Measurements from ENCODE around the gene MIER2. TPM values are rescaled to one million over a fixed set of nuclear protein-coding genes. Genes with fewer than 3 reads are reported as not detected.

The MIER2 gene
- polyA plus RNA-seq, 3 donors, result 3.6 to 21.9 (median 6.9) TPM

GRCh38 chr19:328025-328505 lies 16.5 kb downstream of the MIER2 start:
- Mint-ChIP-seq H3K27ac (no peak overlapping the region), H3K9me3 (peaks cover 31 to 42% (median 41%) of the 10 kb centered on the region in 7 donors), H3K4me3 (no peak overlapping the region), H3K36me3 (peaks cover 0 to 62% of the 10 kb centered on the region in 2 donors), H3K4me1 (no peaks in the 10 kb centered on the region), H3K27me3 (ENCODE audit: low read depth in 3 of 3) (peaks cover 0 to 2% (median 1%) of the 10 kb centered on the region in 3 donors)
- intact Hi-C loops (cut with micrococcal nuclease), result no loop called here
- H3K4me1 ChIP-seq (ENCODE audit: control insufficient read depth in 1 of 2, insufficient read depth in 2 of 2, low read length in 2 of 2), result no peaks in the 10 kb centered on the region
- no peak for DNase-seq
- no peak overlapping the region for H3K27ac ChIP-seq (ENCODE audit: low read depth in 1 of 2, low read length in 2 of 2)
- TF ChIP-seq CTCF (IDR thresholded peaks at IDR 0.05), result no peak
- peaks cover 6% of the 10 kb centered on the region for H3K79me2 ChIP-seq (ENCODE audit: insufficient read depth, low read length)
- H3K4me3 ChIP-seq (replicated peaks in 1 of 3; ENCODE audit: low read depth in 2 of 3, low read length in 3 of 3), result no peak overlapping the region
- H2AFZ ChIP-seq (ENCODE audit: insufficient read depth, low read depth, low read length, poor library complexity, severe bottlenecking), result no peak overlapping the region
- peaks cover 79 to 90% of the 10 kb centered on the region in 2 donors for H3K36me3 ChIP-seq (replicated peaks in 1 of 2; ENCODE audit: control insufficient read depth in 1 of 2, insufficient read depth in 2 of 2, low read length in 2 of 2)
- no peaks in the 10 kb centered on the region for H3K27me3 ChIP-seq (ENCODE audit: control insufficient read depth in 2 of 2, insufficient read depth in 2 of 2, low read length in 2 of 2)
- H3K9ac ChIP-seq (ENCODE audit: insufficient read depth, low read length, poor library complexity, severe bottlenecking), result no peak overlapping the region
- H3K4me2 ChIP-seq (replicated peaks; ENCODE audit: extremely low read depth, low read length, poor library complexity, severe bottlenecking), result no peak overlapping the region
- H4K20me1 ChIP-seq (ENCODE audit: insufficient read depth, low read length), result peaks cover 43% of the 10 kb centered on the region
- peaks cover 38 to 45% of the 10 kb centered on the region in 2 donors for H3K9me3 ChIP-seq (replicated peaks in 1 of 2; ENCODE audit: control insufficient read depth in 1 of 2, insufficient read depth in 1 of 2, low read length in 2 of 2)
- WGBS (ENCODE audit: insufficient coverage), result no CpG with 5 or more reads among the region's 4 CpGs

- Histone ChIP-seq H3K9ac (ENCODE audit: insufficient read depth, low read length, poor library complexity, severe bottlenecking) (no peak overlapping the region), H3K79me2 (ENCODE audit: insufficient read depth, low read length) (peaks cover 6% of the 10 kb centered on the region), H3K27me3 (ENCODE audit: control insufficient read depth in 2 of 2, insufficient read depth in 2 of 2, low read length in 2 of 2) (no peaks in the 10 kb centered on the region), H3K4me2 (replicated peaks; ENCODE audit: extremely low read depth, low read length, poor library complexity, severe bottlenecking) (no peak overlapping the region), H3K9me3 (replicated peaks in 1 of 2; ENCODE audit: control insufficient read depth in 1 of 2, insufficient read depth in 1 of 2, low read length in 2 of 2) (peaks cover 38 to 45% of the 10 kb centered on the region in 2 donors), H3K4me1 (ENCODE audit: control insufficient read depth in 1 of 2, insufficient read depth in 2 of 2, low read length in 2 of 2) (no peaks in the 10 kb centered on the region), H4K20me1 (ENCODE audit: insufficient read depth, low read length) (peaks cover 49% of the 10 kb centered on the region), H3K4me3 (replicated peaks in 1 of 3; ENCODE audit: low read depth in 2 of 3, low read length in 3 of 3) (no peak overlapping the region), H2AFZ (ENCODE audit: insufficient read depth, low read depth, low read length, poor library complexity, severe bottlenecking) (no peak overlapping the region), H3K36me3 (replicated peaks in 1 of 2; ENCODE audit: control insufficient read depth in 1 of 2, insufficient read depth in 2 of 2, low read length in 2 of 2) (peaks cover 85 to 96% of the 10 kb centered on the region in 2 donors), H3K27ac (ENCODE audit: low read depth in 1 of 2, low read length in 2 of 2) (no peak overlapping the region)
- Mint-ChIP-seq H3K27ac (no peak overlapping the region), H3K27me3 (ENCODE audit: low read depth in 3 of 3) (peaks cover 0 to 2% (median 1%) of the 10 kb centered on the region in 3 donors), H3K4me3 (no peak overlapping the region), H3K36me3 (peaks cover 0 to 62% of the 10 kb centered on the region in 2 donors), H3K4me1 (no peaks in the 10 kb centered on the region), H3K9me3 (peaks cover 31 to 42% (median 41%) of the 10 kb centered on the region in 7 donors)
- DNase-seq, result no peak
- intact Hi-C loops (cut with micrococcal nuclease), result no loop called here
- 100% methylated on average over 12 of the region's 17 CpGs for WGBS (ENCODE audit: insufficient coverage)
- no peak for TF ChIP-seq CTCF (IDR thresholded peaks at IDR 0.05)
Observed at GRCh38 chr19:327291-328024, 17.1 kb downstream of the MIER2 start.

Data from CD14-positive monocyte (primary cell).